Natural killer cell (primary cell): ENCODE data around the gene HRK. TPM values are rescaled to one million over a fixed set of nuclear protein-coding genes. Genes with fewer than 3 reads are reported as not detected.
A peak's percentile ranks its signal among the peaks of the same experiment; 100 is the strongest.

Experiments
- ATAC-seq, 3 donors: fragments of 150-1000 bp in 2 of 3; fragments of 200-7000 bp in 1 of 3; cut with Tn5 transposase; 1 replicate in 1 of 3; 2 replicates in 2 of 3; pipeline ENCODE4 v1.10.0; 2021; ENCODE audit warnings: mild to moderate bottlenecking in 2 of 3, moderate library complexity in 2 of 3
- DNase-seq, 2 donors: peaks; one replicate each; pipeline versions ENCODE4 v3.0.0 to v3.0.0-alpha.2; 2013 to 2021; ENCODE audit warnings: mixed read lengths in 1 of 2
- H3K27ac ChIP-seq: one replicate; pipeline ENCODE4 v1.5.1; 2013; ENCODE audit warnings: mild to moderate bottlenecking, low read length
- H3K27me3 ChIP-seq: one replicate; pipeline ENCODE4 v1.6.1; 2013; ENCODE audit warnings: low read length; ENCODE audit not compliant: control insufficient read depth, insufficient read depth
- H3K36me3 ChIP-seq: one replicate; pipeline ENCODE4 v1.6.1; 2013; ENCODE audit warnings: low read length; ENCODE audit not compliant: control insufficient read depth, insufficient read depth
- H3K4me1 ChIP-seq: one replicate; pipeline ENCODE4 v1.6.1; 2013; ENCODE audit warnings: low read length; ENCODE audit not compliant: control insufficient read depth, insufficient read depth
- H3K4me3 ChIP-seq: one replicate; pipeline ENCODE4 v1.5.1; 2013; ENCODE audit warnings: low read length
- H3K9me3 ChIP-seq: one replicate; pipeline ENCODE4 v1.6.1; 2013; ENCODE audit warnings: low read length; ENCODE audit not compliant: control insufficient read depth, insufficient read depth
- H3K27ac Mint-ChIP-seq, 2 donors: one replicate each; pipeline ENCODE4 v1.8.0; 2022; ENCODE audit warnings: mild to moderate bottlenecking in 2 of 2, mixed read lengths in 2 of 2, moderate library complexity in 1 of 2
- H3K27me3 Mint-ChIP-seq, 2 donors: one replicate each; pipeline ENCODE4 v1.8.0; 2022; ENCODE audit warnings: low read depth in 2 of 2, mixed read lengths in 2 of 2
- H3K36me3 Mint-ChIP-seq: one replicate; pipeline ENCODE4 v1.8.0; 2022; ENCODE audit warnings: mixed read lengths
- H3K4me1 Mint-ChIP-seq, 2 donors: one replicate each; pipeline ENCODE4 v1.8.0; 2022; ENCODE audit warnings: mixed read lengths in 2 of 2
- H3K4me3 Mint-ChIP-seq: one replicate; pipeline ENCODE4 v1.8.0; 2022; ENCODE audit warnings: mild to moderate bottlenecking, moderate library complexity, mixed read lengths
- H3K9me3 Mint-ChIP-seq, 2 donors: one replicate each; pipeline ENCODE4 v1.8.0; 2022; ENCODE audit warnings: mixed read lengths in 2 of 2
- CTCF ChIP-seq: fragments of 200-600 bp; IDR thresholded peaks from one replicate; pipeline ENCODE4 v1.8.0; 2022; ENCODE audit warnings: antibody characterized with exemption
- WGBS: methylation state at CpG from one replicate; pipeline ENCODE4 v1.1.7; 2013; ENCODE audit warnings: missing lambda C conversion rate; ENCODE audit not compliant: insufficient coverage; 5-methylcytosine and 5-hydroxymethylcytosine counted together
- intact Hi-C: fragments of 100-400 bp; cut with micrococcal nuclease; formaldehyde crosslinking; loops from one replicate; pipeline ENCODE4 v1.14.2; 2022
- total RNA-seq, 4 donors: library from RNA; stranded (reverse); fragments of 120-200 nt in 1 of 4; gene quantifications; one replicate each; pipeline versions ENCODE4 v1.2.3 to v1.2.4, GENCODE V29; 2013 to 2022

HRK gene
- total RNA-seq, 3 donors from 2014 or later (not counting 1 experiment from before 2014, with no cell fraction given) = 0.15 TPM; not detected in 2

- no peak for TF ChIP-seq CTCF
- Histone ChIP-seq H3K27me3 (no peaks in the 10 kb centered on the region), H3K9me3 (no peaks in the 10 kb centered on the region), H3K36me3 (no peaks in the 10 kb centered on the region), H3K4me1 (no peaks in the 10 kb centered on the region), H3K27ac (no peak overlapping the region), H3K4me3 (no peak overlapping the region)
- no peak overlapping the region for H3K27ac Mint-ChIP-seq
- DNase-seq (no peak), ATAC-seq (no peak)
- no peaks in the 10 kb centered on the region for H3K36me3 Mint-ChIP-seq
- no peak overlapping the region for H3K4me3 Mint-ChIP-seq
- peaks cover 0 to 5% of the 10 kb centered on the region in 2 donors for H3K4me1 Mint-ChIP-seq
- no peaks in the 10 kb centered on the region for H3K9me3 Mint-ChIP-seq
- no peaks in the 10 kb centered on the region for H3K27me3 Mint-ChIP-seq
- intact Hi-C loops = no loop called here
- WGBS = 95% methylated on average over 4 of the region's 6 CpGs
Measured at GRCh38 chr12:116843085-116843484, 38.2 kb downstream of the HRK start.

- H3K36me3 Mint-ChIP-seq = no peaks in the 10 kb centered on the region
- peak in 1 of 3 donors; percentile 3 for ATAC-seq
- no peaks in the 10 kb centered on the region for H3K9me3 ChIP-seq
- peak overlapping the region in 1 of 2 donors; percentile 14 for H3K27ac Mint-ChIP-seq
- no peaks in the 10 kb centered on the region for H3K9me3 Mint-ChIP-seq
- no peak overlapping the region for H3K27ac ChIP-seq
- no peak for DNase-seq
- intact Hi-C loops = no loop called here
- no peaks in the 10 kb centered on the region for H3K4me1 ChIP-seq
- WGBS = 90% methylated on average over 2 of the region's 3 CpGs
- H3K4me3 ChIP-seq = no peak overlapping the region
- peaks cover 0 to 5% of the 10 kb centered on the region in 2 donors for H3K4me1 Mint-ChIP-seq
- H3K27me3 ChIP-seq = no peaks in the 10 kb centered on the region
- no peak overlapping the region for H3K4me3 Mint-ChIP-seq
- no peak for TF ChIP-seq CTCF
- H3K36me3 ChIP-seq = no peaks in the 10 kb centered on the region
- H3K27me3 Mint-ChIP-seq = no peaks in the 10 kb centered on the region
Measured at GRCh38 chr12:116839287-116839830, 41.9 kb downstream of the HRK start.

GRCh38 chr12:116838365-116838764 lies 42.9 kb downstream of the HRK start:
- Mint-ChIP-seq H3K4me1 (peaks cover 0 to 5% of the 10 kb centered on the region in 2 donors), H3K36me3 (no peaks in the 10 kb centered on the region), H3K4me3 (no peak overlapping the region), H3K27ac (no peak overlapping the region), H3K27me3 (no peaks in the 10 kb centered on the region), H3K9me3 (no peaks in the 10 kb centered on the region)
- WGBS = 82% methylated on average over 4 of the region's 4 CpGs
- no peak overlapping the region for H3K4me3 ChIP-seq
- H3K36me3 ChIP-seq = no peaks in the 10 kb centered on the region
- intact Hi-C loops = no loop called here
- no peaks in the 10 kb centered on the region for H3K9me3 ChIP-seq
- H3K27me3 ChIP-seq = no peaks in the 10 kb centered on the region
- H3K27ac ChIP-seq = no peak overlapping the region
- no peaks in the 10 kb centered on the region for H3K4me1 ChIP-seq
- no peak for TF ChIP-seq CTCF
- no peak for DNase-seq
- ATAC-seq = no peak

GRCh38 chr12:116837097-116837496 lies 44.1 kb downstream of the HRK start:
- Mint-ChIP-seq H3K4me1 (peaks cover 0 to 5% of the 10 kb centered on the region in 2 donors), H3K27ac (no peak overlapping the region)

More at GRCh38 chr12:116837097-116837496, 44.1 kb downstream of the HRK start:
- no peaks in the 10 kb centered on the region for H3K36me3 Mint-ChIP-seq
- Histone ChIP-seq H3K9me3 (no peaks in the 10 kb centered on the region), H3K36me3 (no peaks in the 10 kb centered on the region), H3K27ac (no peak overlapping the region), H3K4me1 (no peaks in the 10 kb centered on the region), H3K4me3 (no peak overlapping the region), H3K27me3 (no peaks in the 10 kb centered on the region)
- ATAC-seq (no peak), DNase-seq (no peak)
- TF ChIP-seq CTCF = no peak
- intact Hi-C loops = no loop called here
- 92% methylated on average over 6 of the region's 9 CpGs for WGBS
- no peaks in the 10 kb centered on the region for H3K9me3 Mint-ChIP-seq
- no peak overlapping the region for H3K4me3 Mint-ChIP-seq
- no peaks in the 10 kb centered on the region for H3K27me3 Mint-ChIP-seq
